Neuron (in vitro differentiated cells): ENCODE measurements around the gene RAB7A.
"Not testable (repeated sequence)": the region's sequence is repeated elsewhere in the genome, so short reads cannot be mapped to it uniquely, and the experiment has no call there.

Source experiments
- H2AFZ ChIP-seq: one replicate; pipeline ENCODE4 v1.6.1; 2013; ENCODE audit warnings: low read depth, mild to moderate bottlenecking, inconsistent platforms, low read length, moderate library complexity
- H3K27me3 ChIP-seq: one replicate; pipeline ENCODE4 v1.6.1; 2013; ENCODE audit warnings: low read length; ENCODE audit not compliant: insufficient read depth
- H3K36me3 ChIP-seq: one replicate; pipeline ENCODE4 v1.6.1; 2013; ENCODE audit warnings: low read length; ENCODE audit not compliant: insufficient read depth
- H3K4me1 ChIP-seq: one replicate; pipeline ENCODE4 v1.6.1; 2013; ENCODE audit warnings: low read length; ENCODE audit not compliant: insufficient read depth
- H3K4me3 ChIP-seq: 2 replicates; pipeline ENCODE4 v1.5.1; 2013; ENCODE audit warnings: mild to moderate bottlenecking, low read length, moderate library complexity
- H3K9me3 ChIP-seq: one replicate; pipeline ENCODE4 v1.6.1; 2013; ENCODE audit warnings: low read length

RAB7A gene

GRCh38 chr3:128745742-128746141 lies 19.8 kb downstream of the RAB7A start:
- Histone ChIP-seq H2AFZ (no peak overlapping the region), H3K4me1 (no peaks in the 10 kb centered on the region), H3K36me3 (peaks cover 25% of the 10 kb centered on the region), H3K9me3 (peaks cover 36% of the 10 kb centered on the region), H3K4me3 (no peak overlapping the region), H3K27me3 (no peaks in the 10 kb centered on the region)

DNA sequence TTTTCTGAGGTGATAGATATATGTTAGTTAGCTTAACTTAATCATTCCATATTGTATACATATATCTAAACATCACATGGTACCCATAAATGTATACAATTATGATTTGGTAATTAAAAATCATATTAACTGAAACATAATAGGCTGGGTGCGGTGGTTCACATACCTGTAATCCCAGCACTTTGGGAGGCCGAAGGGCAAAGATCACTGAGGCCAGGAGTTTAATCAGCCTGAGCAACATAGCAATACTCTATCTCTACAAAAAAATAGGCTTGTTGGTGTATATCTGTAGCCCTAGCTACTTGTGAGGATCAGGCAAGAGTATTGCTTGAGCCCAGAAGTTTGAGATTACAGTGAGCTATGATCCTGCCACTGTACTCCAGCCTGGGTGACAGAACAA lies 20.9 kb downstream of the RAB7A start:
- peaks cover 21% of the 10 kb centered on the region for H3K36me3 ChIP-seq
- H2AFZ ChIP-seq = no peak overlapping the region
- no peaks in the 10 kb centered on the region for H3K4me1 ChIP-seq
- H3K9me3 ChIP-seq = peaks cover 37% of the 10 kb centered on the region
- H3K27me3 ChIP-seq = no peaks in the 10 kb centered on the region
- no peak overlapping the region for H3K4me3 ChIP-seq

GRCh38 chr3:128748557-128748956 lies 22.6 kb downstream of the RAB7A start:
- peaks cover 14% of the 10 kb centered on the region for H3K36me3 ChIP-seq
- no peaks in the 10 kb centered on the region for H3K27me3 ChIP-seq
- H3K4me3 ChIP-seq = no peak overlapping the region
- no peak overlapping the region for H2AFZ ChIP-seq
- H3K9me3 ChIP-seq = peaks cover 27% of the 10 kb centered on the region
- H3K4me1 ChIP-seq = no peaks in the 10 kb centered on the region

DNA sequence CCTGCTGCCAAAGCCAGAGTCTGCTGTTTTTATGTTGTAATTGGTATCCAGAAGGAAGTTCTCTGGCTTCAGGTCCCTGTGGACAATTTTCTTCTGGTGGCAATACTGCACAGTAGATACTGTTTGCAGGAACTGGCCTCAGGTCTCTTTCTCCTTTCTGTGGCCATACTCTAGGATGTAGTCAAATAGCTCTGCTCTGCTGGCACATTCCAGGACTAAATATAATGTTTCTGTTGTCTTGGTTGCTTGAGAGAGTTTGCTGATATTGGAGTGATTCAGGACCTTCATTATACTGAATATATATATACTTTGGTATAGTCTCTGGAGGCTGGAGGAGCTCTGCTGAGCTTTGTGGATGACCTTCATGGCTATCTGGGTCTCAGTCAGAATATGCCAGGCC lies 23.1 kb downstream of the RAB7A start:
- Histone ChIP-seq H3K4me1 (no peaks in the 10 kb centered on the region), H3K9me3 (peaks cover 25% of the 10 kb centered on the region), H3K27me3 (no peaks in the 10 kb centered on the region), H3K36me3 (peaks cover 10% of the 10 kb centered on the region), H3K4me3 (no peak overlapping the region), H2AFZ (no peak overlapping the region)

DNA sequence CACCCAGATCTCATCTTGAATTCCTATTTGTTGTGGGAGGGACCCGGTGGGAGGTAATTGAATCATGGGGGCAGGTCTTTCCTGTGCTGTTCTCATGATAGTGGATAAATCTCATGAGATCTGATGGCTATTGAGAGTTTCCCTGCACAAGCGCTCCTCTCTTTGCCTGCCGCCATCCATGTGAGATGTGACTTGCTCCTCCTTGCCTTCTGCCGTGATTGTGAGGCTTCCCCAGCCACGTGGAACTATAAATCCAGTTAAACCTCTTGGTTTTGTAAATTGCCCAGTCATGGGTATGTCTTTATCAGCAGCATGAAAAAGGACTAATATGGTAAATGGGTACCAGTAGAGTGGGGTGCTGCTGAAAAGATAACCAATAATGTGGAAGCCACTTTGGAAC lies 23.6 kb downstream of the RAB7A start:
- H3K4me3 ChIP-seq, H3K27me3 ChIP-seq, H2AFZ ChIP-seq, H3K4me1 ChIP-seq, H3K36me3 ChIP-seq: not testable (repeated sequence)
- H3K9me3 ChIP-seq = peaks cover 22% of the 10 kb centered on the region

DNA sequence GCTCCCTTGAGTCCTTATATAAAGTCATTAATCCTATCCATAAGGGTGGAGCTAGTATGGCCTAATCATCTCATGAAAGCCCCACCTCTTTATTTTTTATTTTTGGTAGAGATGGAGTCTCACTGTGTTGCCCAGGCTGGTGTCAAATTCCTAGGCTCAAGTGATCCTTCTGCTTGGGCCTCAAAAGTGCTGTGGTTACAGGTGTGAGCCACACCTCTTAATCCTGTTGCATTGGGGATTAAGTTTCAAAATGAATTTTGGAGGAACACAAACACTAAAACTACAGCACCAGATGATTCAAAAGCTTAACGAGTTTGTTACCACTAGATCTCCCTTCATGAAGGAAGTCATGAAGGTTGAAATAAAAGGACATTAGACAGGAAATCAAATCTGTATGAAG lies 27.7 kb downstream of the RAB7A start:
- Histone ChIP-seq H2AFZ (no peak overlapping the region), H3K9me3 (peaks cover 22% of the 10 kb centered on the region), H3K4me1 (no peaks in the 10 kb centered on the region), H3K27me3 (no peaks in the 10 kb centered on the region), H3K36me3 (peaks cover 5% of the 10 kb centered on the region), H3K4me3 (no peak overlapping the region)

DNA sequence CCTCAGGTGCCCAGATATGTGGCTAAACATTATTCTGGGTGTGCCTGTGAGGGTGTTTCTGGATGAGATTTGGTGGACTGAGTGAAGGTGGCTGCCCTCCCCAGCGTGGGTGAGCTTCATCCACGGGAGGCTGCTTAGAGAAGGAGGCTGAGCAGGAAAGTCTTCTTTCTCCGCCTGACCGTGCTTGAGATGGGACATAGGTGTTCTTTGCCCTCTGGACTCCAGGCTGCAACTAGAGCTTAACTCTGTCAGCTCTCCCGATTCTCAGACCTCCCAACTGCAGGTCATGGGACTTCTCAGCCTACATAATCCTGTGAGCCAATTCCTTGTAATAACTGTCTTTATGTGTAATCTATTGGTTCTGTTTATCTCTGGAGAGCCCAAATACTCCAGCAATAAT lies 34.1 kb downstream of the RAB7A start:
- Histone ChIP-seq H2AFZ (no peak overlapping the region), H3K9me3 (peaks cover 12% of the 10 kb centered on the region), H3K36me3 (peaks cover 2% of the 10 kb centered on the region), H3K4me3 (no peak overlapping the region), H3K4me1 (no peaks in the 10 kb centered on the region), H3K27me3 (no peaks in the 10 kb centered on the region)

- no peak overlapping the region for H3K4me3 ChIP-seq
- H3K36me3 ChIP-seq = peaks cover 2% of the 10 kb centered on the region
- peaks cover 12% of the 10 kb centered on the region for H3K9me3 ChIP-seq
- no peaks in the 10 kb centered on the region for H3K27me3 ChIP-seq
- no peaks in the 10 kb centered on the region for H3K4me1 ChIP-seq
- H2AFZ ChIP-seq = no peak overlapping the region
These were observed 34.9 kb downstream of the RAB7A start for GRCh38 chr3:128760881-128761280.

DNA sequence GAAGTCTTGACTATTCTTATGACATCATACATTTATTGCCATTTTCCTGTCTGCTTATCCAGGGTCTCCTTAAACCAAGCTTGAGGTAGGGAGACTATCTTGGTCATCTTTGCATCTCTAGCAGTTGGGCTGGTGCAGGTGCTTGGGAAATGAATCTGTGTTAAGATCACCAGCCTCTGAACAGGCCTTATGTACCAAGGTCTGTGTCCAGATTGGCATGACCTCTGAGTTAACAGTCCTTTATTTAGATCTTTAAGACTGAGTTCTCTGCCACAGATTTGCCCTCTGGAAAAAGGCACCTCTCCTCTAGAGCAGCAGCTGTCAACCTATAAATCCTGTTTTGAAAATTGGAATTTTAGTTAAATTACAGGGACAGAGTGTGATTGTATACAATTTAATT lies 35.4 kb downstream of the RAB7A start:
- Histone ChIP-seq H3K36me3 (peaks cover 2% of the 10 kb centered on the region), H2AFZ (no peak overlapping the region), H3K4me3 (no peak overlapping the region), H3K27me3 (no peaks in the 10 kb centered on the region), H3K4me1 (no peaks in the 10 kb centered on the region), H3K9me3 (peaks cover 11% of the 10 kb centered on the region)

- Histone ChIP-seq H2AFZ (no peak overlapping the region), H3K9me3 (peaks cover 4% of the 10 kb centered on the region), H3K4me3 (no peak overlapping the region), H3K27me3 (no peaks in the 10 kb centered on the region), H3K36me3 (no peaks in the 10 kb centered on the region), H3K4me1 (no peaks in the 10 kb centered on the region)
These were observed 38.0 kb downstream of the RAB7A start for GRCh38 chr3:128763967-128764366.

DNA sequence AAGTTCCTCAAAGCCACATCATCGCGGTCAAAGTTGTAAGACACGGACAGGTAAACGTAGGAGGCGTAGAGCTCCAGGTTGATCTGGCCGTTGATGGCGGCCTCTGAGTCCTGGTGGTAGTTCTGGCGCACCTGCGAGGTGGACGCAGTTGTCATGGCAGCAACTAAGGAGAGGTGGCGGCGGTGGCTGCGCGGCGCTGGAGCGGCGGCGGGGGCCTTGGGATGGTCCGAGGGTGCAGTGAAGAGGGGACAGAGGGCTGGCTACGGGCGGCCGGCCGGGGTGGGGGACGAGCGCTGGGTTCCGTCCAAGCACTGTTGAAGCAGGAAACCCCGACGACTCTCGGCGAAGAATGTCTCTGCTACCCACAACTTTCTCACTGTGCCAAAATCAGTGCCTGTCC lies 38.9 kb downstream of the RAB7A start:
- Histone ChIP-seq H3K9me3 (no peaks in the 10 kb centered on the region), H3K36me3 (no peaks in the 10 kb centered on the region)

GRCh38 chr3:128767094-128767750 lies 41.2 kb downstream of the RAB7A start:
- no peaks in the 10 kb centered on the region for H3K4me1 ChIP-seq
- H3K9me3 ChIP-seq = no peaks in the 10 kb centered on the region
- H2AFZ ChIP-seq = no peak overlapping the region
- no peaks in the 10 kb centered on the region for H3K27me3 ChIP-seq
- no peaks in the 10 kb centered on the region for H3K36me3 ChIP-seq
- no peak overlapping the region for H3K4me3 ChIP-seq

More for the DNA sequence above, 38.9 kb downstream of the RAB7A start:
- H3K4me3 ChIP-seq = no peak overlapping the region
- H2AFZ ChIP-seq = no peak overlapping the region
- H3K4me1 ChIP-seq = no peaks in the 10 kb centered on the region
- H3K27me3 ChIP-seq = no peaks in the 10 kb centered on the region

DNA sequence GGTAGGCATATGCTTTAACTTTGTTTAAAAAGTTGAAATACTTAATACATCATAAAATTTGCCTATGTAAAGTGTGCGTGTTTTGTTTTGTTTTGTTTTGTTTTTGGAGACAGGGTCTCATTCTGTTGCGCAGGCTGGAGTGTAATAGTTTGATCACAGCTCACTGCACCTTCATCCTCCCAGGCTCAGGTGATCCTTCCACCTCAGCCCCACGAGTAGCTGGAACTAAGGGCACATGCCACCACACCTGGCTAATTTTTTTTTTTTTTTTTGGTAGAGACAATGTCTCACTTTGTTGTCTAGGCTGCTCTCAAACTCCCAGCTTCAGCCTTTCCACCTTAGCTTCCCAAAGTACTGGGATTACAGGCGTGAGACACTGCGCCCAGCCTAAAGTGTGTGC lies 42.5 kb downstream of the RAB7A start:
- H3K27me3 ChIP-seq = no peaks in the 10 kb centered on the region
- no peak overlapping the region for H2AFZ ChIP-seq
- H3K4me3 ChIP-seq = no peak overlapping the region
- peaks cover 3% of the 10 kb centered on the region for H3K9me3 ChIP-seq
- no peaks in the 10 kb centered on the region for H3K4me1 ChIP-seq
- H3K36me3 ChIP-seq = no peaks in the 10 kb centered on the region

- no peak overlapping the region for H2AFZ ChIP-seq
- peaks cover 5% of the 10 kb centered on the region for H3K9me3 ChIP-seq
- H3K4me3 ChIP-seq = no peak overlapping the region
- H3K4me1 ChIP-seq = no peaks in the 10 kb centered on the region
- no peaks in the 10 kb centered on the region for H3K27me3 ChIP-seq
- H3K36me3 ChIP-seq = no peaks in the 10 kb centered on the region
These were observed 44.4 kb downstream of the RAB7A start for GRCh38 chr3:128770387-128770786.
